Muscle layer of duodenum (tissue), 2 donors: ENCODE data around the gene THSD7A.

Experiments used
- H3K27ac ChIP-seq: one replicate; pipeline ENCODE4 v1.7.0; 2013; ENCODE audit warnings: mild to moderate bottlenecking, low read length
- H3K27me3 ChIP-seq: one replicate; pipeline ENCODE4 v1.7.0; 2013; ENCODE audit warnings: low read depth, mild to moderate bottlenecking, control low read depth, low read length
- H3K36me3 ChIP-seq, 2 donors: one replicate each; pipeline ENCODE4 v1.7.0; 2013; ENCODE audit warnings: low read length in 2 of 2, control low read depth in 1 of 2, mild to moderate bottlenecking in 1 of 2; ENCODE audit not compliant: insufficient read depth in 2 of 2, control insufficient read depth in 1 of 2
- H3K4me1 ChIP-seq, 2 donors: one replicate each; pipeline ENCODE4 v1.7.0; 2013; ENCODE audit warnings: low read length in 2 of 2, mild to moderate bottlenecking in 2 of 2, control low read depth in 1 of 2, moderate library complexity in 1 of 2; ENCODE audit not compliant: insufficient read depth in 2 of 2, control insufficient read depth in 1 of 2
- H3K4me3 ChIP-seq, 2 donors: one replicate each; pipeline ENCODE4 v1.7.0; 2013; ENCODE audit warnings: low read length in 2 of 2, low read depth in 1 of 2, mild to moderate bottlenecking in 1 of 2
- H3K9me3 ChIP-seq, 2 donors: one replicate each; pipeline ENCODE4 v1.7.0; 2013; ENCODE audit warnings: low read length in 2 of 2, control low read depth in 1 of 2, mild to moderate bottlenecking in 1 of 2; ENCODE audit not compliant: control insufficient read depth in 1 of 2
- donor health status: healthy.

Gene THSD7A

DNA sequence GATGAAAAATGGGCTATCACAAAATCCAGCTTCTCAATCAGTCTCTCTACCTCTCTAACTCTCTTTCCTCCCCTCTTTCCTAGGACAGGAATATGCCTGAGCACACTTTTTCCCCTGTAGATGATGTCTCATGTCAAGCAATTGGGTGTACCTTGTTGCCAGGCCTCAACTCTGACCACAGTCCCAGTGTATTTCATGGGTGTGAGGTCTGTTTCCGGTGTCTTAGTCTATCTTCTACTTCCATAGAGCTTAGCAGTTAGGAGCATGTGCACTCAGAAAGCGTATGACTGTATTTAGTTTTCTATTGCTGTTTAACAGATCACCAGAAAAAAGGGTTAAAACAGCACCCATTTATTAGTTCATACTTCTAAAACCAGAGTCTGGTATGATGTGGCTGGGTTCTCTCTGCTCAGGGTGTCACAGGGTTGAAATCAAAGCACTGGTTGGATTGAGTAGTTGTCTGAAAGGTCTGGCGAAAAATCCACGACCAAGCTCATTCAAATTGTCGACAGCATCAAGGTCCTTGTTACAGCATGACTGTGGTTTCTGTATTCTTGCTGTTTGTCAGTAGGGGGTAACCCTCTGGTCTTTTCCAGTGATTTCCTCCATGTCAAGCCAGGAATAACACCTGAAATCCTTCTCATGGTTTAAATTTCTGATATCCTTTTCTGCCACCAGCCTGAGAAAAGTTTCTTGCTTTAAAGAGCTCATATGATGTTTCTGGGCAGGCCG is 130.0 kb downstream of the THSD7A start:
- Histone ChIP-seq H3K9me3 (no peaks in the 10 kb centered on the region), H3K4me1 (no peaks in the 10 kb centered on the region), H3K27me3 (no peaks in the 10 kb centered on the region), H3K36me3 (no peaks in the 10 kb centered on the region), H3K4me3 (no peak overlapping the region), H3K27ac (no peak overlapping the region)

DNA sequence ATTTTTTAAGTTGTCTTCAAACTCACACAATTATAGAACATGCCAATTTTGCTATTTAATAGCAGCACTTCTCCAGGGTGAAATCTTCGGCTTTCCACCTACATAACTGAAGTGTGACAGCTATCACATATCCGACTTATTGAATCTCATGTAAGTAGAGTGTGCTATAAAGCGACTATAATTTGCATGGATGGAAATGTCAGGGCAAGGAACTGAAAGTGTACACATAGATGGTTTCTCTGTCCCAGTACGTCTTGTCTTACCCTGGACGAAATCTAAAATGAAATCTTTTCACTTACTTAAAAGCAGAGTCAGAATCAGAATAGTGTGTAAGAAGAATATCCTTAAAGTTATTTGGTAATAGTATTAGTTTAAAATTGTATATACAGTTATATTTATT is 132.3 kb downstream of the THSD7A start:
- no peak overlapping the region for H3K4me3 ChIP-seq
- no peaks in the 10 kb centered on the region for H3K4me1 ChIP-seq
- no peaks in the 10 kb centered on the region for H3K9me3 ChIP-seq
- no peaks in the 10 kb centered on the region for H3K27me3 ChIP-seq
- H3K36me3 ChIP-seq = no peaks in the 10 kb centered on the region
- no peak overlapping the region for H3K27ac ChIP-seq

DNA sequence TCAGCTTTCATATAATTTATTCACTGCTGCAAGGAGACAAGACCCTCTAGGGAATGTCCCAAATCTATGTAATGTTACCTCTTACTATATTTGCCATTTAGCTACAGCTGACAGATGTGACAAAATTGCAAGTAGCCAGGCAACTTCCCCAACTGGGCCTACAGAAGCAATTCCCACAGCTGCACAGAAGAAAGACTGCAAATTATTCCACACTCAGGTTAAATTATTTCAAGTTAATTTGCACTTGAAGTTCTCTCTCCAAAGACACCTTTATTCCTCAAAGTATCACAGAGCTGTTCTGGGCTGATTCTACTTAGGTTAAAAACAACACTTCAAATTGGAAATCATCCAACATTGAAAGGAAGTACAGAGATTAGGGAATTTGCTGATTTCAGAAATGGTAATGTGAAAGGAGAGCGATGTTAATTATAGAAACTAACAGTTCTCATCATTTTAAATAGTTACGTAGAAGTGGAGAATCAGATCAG is 133.6 kb downstream of the THSD7A start:
- Histone ChIP-seq H3K4me1 (no peaks in the 10 kb centered on the region), H3K9me3 (no peaks in the 10 kb centered on the region), H3K27ac (no peak overlapping the region), H3K4me3 (no peak overlapping the region), H3K36me3 (no peaks in the 10 kb centered on the region), H3K27me3 (no peaks in the 10 kb centered on the region)

DNA sequence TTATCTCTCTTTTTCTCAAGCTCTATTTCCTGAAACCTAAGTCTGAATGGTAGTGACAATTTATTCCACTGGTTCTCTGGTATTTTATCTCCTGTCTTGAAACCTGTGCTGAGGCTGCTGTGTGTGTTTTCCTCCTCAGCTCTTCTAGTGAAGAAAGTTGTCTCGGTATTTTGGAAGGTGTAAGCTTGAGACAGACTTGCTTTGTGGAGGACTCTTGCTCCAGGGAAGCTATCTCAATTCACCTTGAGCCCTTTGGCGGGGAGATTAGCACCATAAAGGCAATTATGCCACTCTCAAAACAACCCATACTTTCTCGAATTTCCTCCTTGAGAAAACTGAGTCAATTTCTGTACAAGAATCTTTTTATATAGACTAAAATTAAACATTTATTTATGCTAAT is 141.6 kb downstream of the THSD7A start:
- Histone ChIP-seq H3K4me1 (no peaks in the 10 kb centered on the region), H3K27me3 (no peaks in the 10 kb centered on the region), H3K4me3 (no peak overlapping the region), H3K27ac (no peak overlapping the region), H3K36me3 (no peaks in the 10 kb centered on the region), H3K9me3 (no peaks in the 10 kb centered on the region)

DNA sequence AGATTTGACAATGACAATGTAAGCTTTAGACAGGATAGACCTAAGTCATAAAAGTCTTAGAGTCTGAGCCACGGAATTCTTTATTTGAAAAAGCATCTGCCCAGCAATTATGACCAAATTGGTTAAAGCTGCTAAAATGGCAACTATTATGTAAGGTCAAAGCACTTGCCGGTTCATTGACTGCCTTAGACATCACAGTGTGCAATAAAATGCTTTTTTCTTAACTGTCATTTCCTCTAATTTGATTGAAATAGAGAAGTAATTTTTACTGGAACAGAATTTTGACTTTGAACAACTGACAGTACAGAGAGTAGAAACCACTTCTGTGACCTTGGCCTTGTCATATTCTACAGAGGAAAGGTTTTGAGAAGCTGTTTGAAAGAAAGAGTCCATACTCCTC is 142.9 kb downstream of the THSD7A start:
- Histone ChIP-seq H3K9me3 (peaks cover 0 to 6% of the 10 kb centered on the region in 2 donors), H3K27ac (no peak overlapping the region), H3K4me3 (no peak overlapping the region), H3K27me3 (no peaks in the 10 kb centered on the region), H3K36me3 (no peaks in the 10 kb centered on the region), H3K4me1 (no peaks in the 10 kb centered on the region)

DNA sequence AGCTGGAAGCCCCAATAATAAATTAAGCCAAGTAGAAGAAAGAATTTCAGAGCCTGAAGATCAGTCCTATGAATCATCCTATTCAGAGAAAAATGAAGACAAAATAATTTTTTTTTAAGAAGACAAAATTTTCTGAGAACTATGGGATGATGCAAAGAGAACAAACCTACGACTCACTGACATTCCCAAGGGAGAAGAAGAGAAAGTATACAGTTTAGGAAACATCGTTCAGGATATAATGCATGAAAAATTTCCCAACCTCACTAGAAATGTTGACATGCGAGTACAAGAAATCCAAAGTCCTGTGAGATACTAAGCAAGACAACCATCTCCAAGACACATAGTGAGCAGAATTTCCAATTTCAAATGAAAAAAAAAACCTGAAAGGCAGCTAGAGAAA is 150.5 kb downstream of the THSD7A start:
- no peak overlapping the region for H3K4me3 ChIP-seq
- H3K36me3 ChIP-seq = no peaks in the 10 kb centered on the region
- no peaks in the 10 kb centered on the region for H3K27me3 ChIP-seq
- no peaks in the 10 kb centered on the region for H3K4me1 ChIP-seq
- H3K27ac ChIP-seq = no peak overlapping the region
- peaks cover 0 to 10% of the 10 kb centered on the region in 2 donors for H3K9me3 ChIP-seq

DNA sequence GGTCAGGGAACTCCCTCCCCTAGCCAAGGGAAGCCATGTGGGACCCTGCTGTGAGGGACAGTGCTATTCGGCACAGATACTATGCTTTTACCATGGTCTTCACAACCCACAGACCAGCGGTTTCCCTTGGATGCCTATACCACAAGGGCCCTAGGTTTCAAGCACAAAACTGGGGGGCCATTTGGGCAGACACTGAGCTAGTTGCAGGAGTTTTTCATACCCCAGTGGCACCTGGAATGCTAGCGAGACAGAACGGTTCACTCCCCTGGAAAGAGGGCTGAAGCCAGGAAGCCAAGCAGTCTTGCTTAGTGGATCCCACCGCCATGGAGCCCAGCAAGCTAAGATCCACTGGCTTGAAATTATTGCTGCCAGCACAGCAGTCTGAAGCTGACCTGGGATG is 156.8 kb downstream of the THSD7A start:
- H3K27ac ChIP-seq = no peak overlapping the region

DNA sequence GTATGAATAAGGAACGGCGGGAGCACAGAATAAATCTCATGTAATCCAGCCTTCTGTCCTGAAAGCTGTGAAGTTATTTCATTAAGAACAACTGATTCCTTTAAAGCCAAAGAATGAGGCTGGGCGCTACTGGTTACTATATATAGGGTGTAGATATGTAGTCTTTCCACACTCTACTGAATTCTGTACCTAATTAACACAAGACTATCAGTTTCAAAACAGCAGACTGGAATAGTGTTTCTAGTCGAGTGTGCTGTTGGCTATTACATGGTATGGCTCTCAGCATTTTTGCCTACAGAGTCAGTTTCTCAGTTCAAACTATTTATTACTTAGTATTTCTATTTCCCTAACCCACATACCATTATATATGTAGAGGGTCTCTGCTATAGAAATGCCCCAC is 163.3 kb downstream of the THSD7A start:
- Histone ChIP-seq H3K27ac (no peak overlapping the region), H3K4me1 (no peaks in the 10 kb centered on the region), H3K27me3 (no peaks in the 10 kb centered on the region), H3K9me3 (no peaks in the 10 kb centered on the region), H3K36me3 (no peaks in the 10 kb centered on the region), H3K4me3 (no peak overlapping the region)

More for the DNA sequence above, 156.8 kb downstream of the THSD7A start:
- no peak overlapping the region for H3K4me3 ChIP-seq
- no peaks in the 10 kb centered on the region for H3K27me3 ChIP-seq
- no peaks in the 10 kb centered on the region for H3K4me1 ChIP-seq
- H3K36me3 ChIP-seq = no peaks in the 10 kb centered on the region
- peaks cover 0 to 3% of the 10 kb centered on the region in 2 donors for H3K9me3 ChIP-seq

DNA sequence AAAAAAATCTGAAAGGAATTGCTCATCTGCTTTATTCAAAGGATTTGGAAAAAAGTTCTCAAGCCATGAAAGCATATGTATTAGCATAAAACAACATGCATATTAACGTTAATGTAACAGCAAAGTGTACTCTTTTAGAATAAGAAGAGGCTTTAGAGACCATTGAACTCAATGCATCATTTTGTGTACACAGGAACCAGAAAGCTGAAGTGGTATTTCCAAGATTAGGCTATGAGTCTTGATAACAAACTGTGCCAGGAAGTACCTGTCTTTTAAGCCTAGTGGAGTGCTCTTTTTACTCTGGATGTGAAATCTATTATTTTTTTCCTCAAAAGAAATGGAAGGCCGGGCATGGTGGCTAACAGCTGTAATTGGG is 164.2 kb downstream of the THSD7A start:
- no peaks in the 10 kb centered on the region for H3K4me1 ChIP-seq

DNA sequence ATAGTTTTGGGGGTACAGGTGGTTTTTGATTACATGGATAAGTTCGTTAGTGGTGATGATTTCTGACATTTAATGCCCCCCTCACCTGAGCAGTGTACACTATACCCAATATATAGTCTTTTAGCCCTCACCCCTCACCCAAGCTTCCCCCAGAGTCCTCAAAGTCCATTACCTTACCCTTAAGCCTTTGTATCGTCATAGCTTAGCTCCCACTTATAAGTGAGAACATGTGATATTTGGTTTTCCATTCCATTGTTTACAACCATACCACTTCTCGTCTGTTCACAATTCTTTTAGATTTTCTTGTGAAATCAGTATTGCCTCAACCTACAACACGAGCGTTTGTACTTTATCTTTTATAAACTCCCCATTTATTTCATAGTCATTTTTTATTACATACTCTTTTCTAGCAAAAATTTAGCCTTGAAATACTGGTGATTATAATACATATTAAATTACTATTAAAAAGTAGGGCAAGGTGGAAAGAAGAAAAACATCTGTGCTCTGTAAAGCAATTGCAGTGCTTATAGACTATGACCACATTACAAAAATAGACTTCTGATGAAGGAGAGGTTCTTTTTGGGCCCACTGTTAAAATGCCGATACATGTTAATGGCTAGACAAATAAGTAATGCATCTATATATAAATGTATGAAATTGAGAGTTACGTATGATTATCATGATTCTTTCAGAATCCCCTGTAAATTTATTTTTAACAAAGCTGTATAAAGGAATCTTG is 164.8 kb downstream of the THSD7A start:
- Histone ChIP-seq H3K27me3 (no peaks in the 10 kb centered on the region), H3K36me3 (no peaks in the 10 kb centered on the region), H3K4me1 (no peaks in the 10 kb centered on the region), H3K4me3 (no peak overlapping the region), H3K9me3 (no peaks in the 10 kb centered on the region), H3K27ac (no peak overlapping the region)

More for the DNA sequence above, 164.2 kb downstream of the THSD7A start:
- H3K27me3 ChIP-seq = no peaks in the 10 kb centered on the region
- H3K36me3 ChIP-seq = no peaks in the 10 kb centered on the region
- H3K27ac ChIP-seq = no peak overlapping the region
- H3K4me3 ChIP-seq = no peak overlapping the region
- no peaks in the 10 kb centered on the region for H3K9me3 ChIP-seq

DNA sequence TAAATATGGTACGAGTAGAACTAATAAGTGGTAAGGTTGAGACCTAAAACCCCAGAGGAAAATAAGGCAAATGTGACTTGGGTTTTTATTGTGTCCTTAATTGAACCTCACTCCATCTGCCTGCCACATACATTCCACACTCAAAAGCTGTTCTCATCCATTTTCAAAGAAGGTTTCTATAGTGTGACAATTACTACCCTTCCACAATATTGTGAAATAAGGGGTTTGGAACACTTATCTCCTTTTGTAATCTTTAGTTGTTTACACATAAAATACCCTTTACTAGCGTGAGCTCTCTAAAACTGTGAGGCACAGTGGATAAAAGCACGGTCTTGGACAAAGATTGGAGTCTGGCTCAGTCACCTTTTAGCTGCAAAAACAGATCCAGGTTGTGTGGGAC is 166.6 kb downstream of the THSD7A start:
- H3K36me3 ChIP-seq = no peaks in the 10 kb centered on the region
- H3K4me3 ChIP-seq = no peak overlapping the region
- no peaks in the 10 kb centered on the region for H3K27me3 ChIP-seq
- no peak overlapping the region for H3K27ac ChIP-seq
- H3K4me1 ChIP-seq = no peaks in the 10 kb centered on the region
- H3K9me3 ChIP-seq = no peaks in the 10 kb centered on the region
